TTC549 (cell line): ENCODE measurements around the gene NPR2.

Experiments
- FAIRE-seq: peaks from 2 replicates; lab custom pipeline; 2012; peaks lifted over from hg19 to GRCh38; lab: Jason Lieb, UNC

NPR2 gene

GRCh38 chr9:35791297-35791921 is at the start of gene NPR2:
TSS of gene NPR2 (plus strand) at chr9:35791591. CDS start at chr9:35792409, 818 bp downstream.
- FAIRE-seq = no peak

GRCh38 chr9:35741740-35742139 is 49.7 kb upstream of the NPR2 start:
- no peak for FAIRE-seq

GRCh38 chr9:35743452-35743851 is 47.9 kb upstream of the NPR2 start:
- FAIRE-seq = no peak

GRCh38 chr9:35743880-35744518 is 47.4 kb upstream of the NPR2 start:
- no peak for FAIRE-seq

GRCh38 chr9:35745569-35745968 is 45.8 kb upstream of the NPR2 start:
- FAIRE-seq = no peak

GRCh38 chr9:35746583-35746982 is 44.8 kb upstream of the NPR2 start:
- FAIRE-seq = no peak

GRCh38 chr9:35748242-35748857 is 43.0 kb upstream of the NPR2 start:
- no peak for FAIRE-seq

- no peak for FAIRE-seq
These were observed 42.4 kb upstream of the NPR2 start, which contains the start of the genes GBA2 and RGP1 for GRCh38 chr9:35748858-35749514. TSS of gene GBA2 (minus strand) at chr9:35749228. CDS start at chr9:35748704, 524 bp downstream. TSS of gene RGP1 (plus strand) at chr9:35749287. CDS start at chr9:35749756, 469 bp downstream.

- no peak for FAIRE-seq
These were observed 41.7 kb upstream of the NPR2 start for GRCh38 chr9:35749515-35750255.

- no peak for FAIRE-seq
These were observed 41.2 kb upstream of the NPR2 start for GRCh38 chr9:35750256-35750531.

- FAIRE-seq = no peak
These were observed 37.9 kb upstream of the NPR2 start for GRCh38 chr9:35753466-35753865.

GRCh38 chr9:35754264-35754663 is 37.1 kb upstream of the NPR2 start, which contains the start of gene MSMP:
TSS of gene MSMP (minus strand) at chr9:35754276. CDS start at chr9:35754129, 147 bp downstream.
- no peak for FAIRE-seq

GRCh38 chr9:35755071-35755470 is 36.3 kb upstream of the NPR2 start:
- FAIRE-seq = no peak

GRCh38 chr9:35756275-35757225 is 34.8 kb upstream of the NPR2 start:
- FAIRE-seq = no peak

- FAIRE-seq = no peak
These were observed 34.0 kb upstream of the NPR2 start for GRCh38 chr9:35757226-35757891.

GRCh38 chr9:35757892-35758275 is 33.5 kb upstream of the NPR2 start:
- FAIRE-seq = no peak

GRCh38 chr9:35758475-35759050 is 32.8 kb upstream of the NPR2 start:
- no peak for FAIRE-seq

- FAIRE-seq = no peak
These were observed 31.6 kb upstream of the NPR2 start for GRCh38 chr9:35759795-35760194.

- FAIRE-seq = no peak
These were observed 30.7 kb upstream of the NPR2 start for GRCh38 chr9:35760651-35761050.

GRCh38 chr9:35763181-35763580 is 28.2 kb upstream of the NPR2 start:
- no peak for FAIRE-seq
